COLO668 (cell line): ENCODE data around the gene ADAMTS17.

Experiments used
- DNase-seq: peaks from one replicate; lab custom pipeline; 2025; ENCODE audit not compliant: unreplicated experiment; lab: John Stamatoyannopoulos, UW

ADAMTS17 gene

GRCh38 chr15:100252779-100253417 lies 88.9 kb downstream of the ADAMTS17 start:
- DNase-seq, result no peak

DNA sequence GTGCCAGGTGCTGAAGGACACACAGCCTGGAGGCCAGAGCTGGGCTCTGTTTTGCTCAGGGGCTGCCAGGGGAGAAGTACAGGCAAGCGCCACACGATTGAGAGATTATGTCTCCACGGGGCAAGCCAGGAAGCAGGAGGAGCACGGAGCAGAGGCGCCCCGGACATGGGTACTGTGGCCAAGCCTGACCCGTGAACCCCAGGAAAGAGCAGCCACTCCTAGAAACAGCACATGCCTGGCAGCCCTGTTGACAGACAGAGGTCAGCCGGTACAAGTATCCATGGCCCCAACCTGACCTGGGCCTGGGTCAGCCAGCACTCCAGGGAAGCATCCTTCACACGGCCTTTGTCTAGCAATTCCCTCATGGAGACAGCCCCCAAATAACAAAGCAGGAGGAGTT lies 89.4 kb downstream of the ADAMTS17 start:
- no peak for DNase-seq

- no peak for DNase-seq
These were observed 91.5 kb downstream of the ADAMTS17 start for GRCh38 chr15:100250176-100250800.

- no peak for DNase-seq
These were observed 92.5 kb downstream of the ADAMTS17 start for GRCh38 chr15:100249096-100249815.

GRCh38 chr15:100248236-100248635 lies 93.5 kb downstream of the ADAMTS17 start:
- DNase-seq, result no peak

DNA sequence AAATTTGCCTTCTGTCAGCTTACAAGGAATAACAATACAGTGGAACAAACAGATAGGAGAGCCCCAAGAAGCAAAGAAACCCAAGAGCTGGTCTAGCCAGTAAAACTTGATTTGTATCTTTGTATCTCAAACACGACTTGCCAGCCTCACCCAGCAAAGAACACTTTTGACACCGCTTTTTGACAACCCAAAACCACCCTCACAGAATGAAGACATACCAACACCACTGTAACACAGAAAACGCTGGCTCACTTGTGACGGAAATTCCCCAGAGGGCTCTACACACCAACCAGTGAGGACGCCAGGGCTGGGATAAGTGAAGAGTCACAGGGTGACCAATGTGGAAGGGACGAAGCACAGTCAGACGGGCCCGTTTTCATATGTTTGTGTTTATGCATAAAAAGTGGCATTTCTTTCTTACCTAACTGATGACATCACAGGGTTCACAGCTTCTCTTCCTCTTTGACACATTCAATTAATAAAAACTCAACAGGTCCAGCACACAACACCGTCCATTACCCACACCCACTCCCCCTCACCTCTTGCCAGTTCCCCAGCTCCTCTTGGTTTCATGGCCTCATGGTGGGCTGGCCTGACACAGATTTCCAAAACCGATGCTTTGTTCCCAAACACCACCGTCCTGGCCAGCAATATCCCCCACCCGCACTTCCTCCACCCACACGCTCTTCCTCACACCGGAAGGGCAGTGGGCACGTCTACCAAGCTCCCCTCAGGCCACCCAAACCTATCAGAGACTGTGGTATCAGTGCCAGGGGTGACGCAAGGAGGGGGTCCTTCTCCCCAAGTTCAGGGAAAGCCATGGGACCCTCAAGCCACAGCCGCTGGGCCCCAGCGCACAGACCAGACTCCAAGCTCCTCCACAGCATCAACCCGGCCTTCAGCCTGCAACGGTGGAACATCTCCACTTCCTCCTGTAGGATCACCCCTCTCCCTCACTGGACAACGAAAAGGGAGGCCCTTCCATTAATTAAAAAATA lies 94.2 kb downstream of the ADAMTS17 start:
- no peak for DNase-seq

GRCh38 chr15:100245855-100246254 lies 95.9 kb downstream of the ADAMTS17 start:
- no peak for DNase-seq

GRCh38 chr15:100245487-100245820 lies 96.3 kb downstream of the ADAMTS17 start:
- DNase-seq, result no peak

GRCh38 chr15:100244796-100245486 lies 96.8 kb downstream of the ADAMTS17 start:
- DNase-seq, result no peak

GRCh38 chr15:100242989-100243388 lies 98.8 kb downstream of the ADAMTS17 start:
- DNase-seq, result no peak

- DNase-seq, result no peak
These were observed 99.9 kb downstream of the ADAMTS17 start for GRCh38 chr15:100241572-100242482.

DNA sequence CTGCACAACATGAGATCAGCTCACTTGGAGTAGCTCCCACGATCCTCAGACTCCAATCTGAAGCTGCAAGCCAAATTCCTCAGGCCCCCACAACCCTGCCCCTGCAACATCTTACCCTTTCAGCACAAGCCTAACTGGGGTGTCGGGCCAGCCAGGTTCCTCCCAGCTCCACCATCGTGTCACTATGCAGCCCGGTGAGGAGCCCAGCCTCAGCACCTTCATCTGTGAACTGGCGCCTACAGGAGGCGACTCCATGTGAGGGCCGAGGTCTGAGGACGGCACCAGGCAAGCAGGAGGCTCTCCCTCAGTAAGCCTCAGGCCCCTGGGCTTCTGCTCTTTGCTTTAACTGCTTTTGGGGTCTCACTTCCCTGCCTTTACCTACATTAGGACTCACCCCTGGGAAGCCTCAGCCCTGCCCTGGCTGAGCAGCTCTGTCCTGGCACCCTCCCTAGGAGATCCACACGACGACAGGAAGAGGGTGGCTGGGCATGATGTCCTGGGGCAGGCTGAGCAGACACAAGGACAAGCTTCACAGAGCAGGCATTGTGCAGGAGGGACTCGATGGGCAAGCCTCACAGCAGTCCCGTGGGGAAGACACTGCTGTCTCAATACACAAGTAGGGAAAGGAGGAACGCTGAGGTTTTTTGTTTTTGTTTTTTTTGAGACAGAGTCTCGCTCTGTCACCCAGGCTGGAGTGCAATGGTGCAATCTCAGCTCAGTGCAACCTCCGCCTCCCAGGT lies 104.6 kb downstream of the ADAMTS17 start:
- no peak for DNase-seq

DNA sequence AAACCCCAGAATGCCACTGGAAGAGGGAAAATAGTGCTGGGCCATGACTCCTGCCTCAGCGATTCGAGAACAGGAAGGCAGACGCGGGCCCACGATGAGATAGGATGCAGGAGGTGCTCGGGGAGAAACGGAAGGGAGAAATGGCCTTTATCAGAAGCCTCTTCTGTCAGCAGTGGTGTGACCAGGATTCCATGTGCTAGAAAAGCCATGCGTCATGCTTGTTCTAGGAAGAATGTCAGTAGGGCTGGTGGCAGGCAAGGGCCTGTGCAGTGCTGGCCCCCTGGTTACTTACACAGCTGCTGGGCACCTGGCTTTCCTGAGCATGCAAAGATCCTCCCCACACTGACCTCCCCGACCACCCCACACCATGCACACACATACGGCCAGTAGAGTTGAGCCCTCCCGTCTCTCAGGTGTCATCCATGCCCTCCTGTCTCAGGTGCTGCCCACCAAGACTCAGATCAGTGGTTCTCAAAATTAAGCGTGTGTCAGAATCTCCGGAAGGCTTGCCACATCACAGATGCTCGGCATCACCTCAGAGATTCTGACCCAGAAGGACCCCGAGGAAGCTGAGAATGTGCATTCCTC lies 106.7 kb downstream of the ADAMTS17 start:
- no peak for DNase-seq

DNA sequence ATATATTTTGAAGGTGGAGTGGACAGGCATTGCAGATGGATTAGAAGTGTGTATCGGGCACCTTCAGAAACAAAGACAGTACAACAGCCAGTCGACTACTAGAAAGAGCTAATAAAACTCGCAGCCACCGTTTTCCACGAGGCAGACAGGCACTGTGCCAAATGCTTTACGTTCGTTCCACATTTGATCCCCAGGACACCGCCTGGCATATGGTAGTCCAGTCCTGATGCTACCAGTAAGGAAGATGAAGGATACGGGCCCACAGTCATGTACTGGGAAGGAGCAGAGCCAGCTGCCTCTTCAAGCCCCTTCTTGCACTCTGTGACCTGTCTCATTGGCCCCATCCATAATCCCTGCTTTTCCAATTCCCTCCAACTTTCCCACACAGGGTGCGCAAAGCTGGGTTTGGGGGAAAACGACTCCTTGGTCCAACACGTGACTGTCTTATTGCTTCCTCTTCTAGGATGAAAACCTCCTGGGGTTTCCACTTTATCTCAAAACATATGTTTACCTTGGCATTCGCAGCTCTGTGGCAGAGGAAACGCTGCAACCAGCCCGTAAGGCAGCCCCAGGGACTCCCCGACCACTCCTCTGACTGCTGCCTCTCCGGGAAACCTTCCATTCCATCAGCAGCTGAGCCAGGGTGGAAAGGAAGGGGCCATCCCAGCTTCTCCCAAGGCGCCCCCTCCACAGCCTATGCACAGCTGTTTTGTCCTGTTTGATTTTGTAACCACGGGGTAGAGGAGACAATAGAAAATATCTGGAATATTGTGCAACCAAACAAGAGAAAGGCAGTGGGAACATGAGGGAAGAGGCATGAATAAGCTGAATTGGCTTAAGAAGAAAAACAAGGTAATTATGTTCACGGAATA lies 107.4 kb downstream of the ADAMTS17 start:
- DNase-seq, result no peak

GRCh38 chr15:100230784-100231183 lies 111.0 kb downstream of the ADAMTS17 start:
- DNase-seq, result no peak

DNA sequence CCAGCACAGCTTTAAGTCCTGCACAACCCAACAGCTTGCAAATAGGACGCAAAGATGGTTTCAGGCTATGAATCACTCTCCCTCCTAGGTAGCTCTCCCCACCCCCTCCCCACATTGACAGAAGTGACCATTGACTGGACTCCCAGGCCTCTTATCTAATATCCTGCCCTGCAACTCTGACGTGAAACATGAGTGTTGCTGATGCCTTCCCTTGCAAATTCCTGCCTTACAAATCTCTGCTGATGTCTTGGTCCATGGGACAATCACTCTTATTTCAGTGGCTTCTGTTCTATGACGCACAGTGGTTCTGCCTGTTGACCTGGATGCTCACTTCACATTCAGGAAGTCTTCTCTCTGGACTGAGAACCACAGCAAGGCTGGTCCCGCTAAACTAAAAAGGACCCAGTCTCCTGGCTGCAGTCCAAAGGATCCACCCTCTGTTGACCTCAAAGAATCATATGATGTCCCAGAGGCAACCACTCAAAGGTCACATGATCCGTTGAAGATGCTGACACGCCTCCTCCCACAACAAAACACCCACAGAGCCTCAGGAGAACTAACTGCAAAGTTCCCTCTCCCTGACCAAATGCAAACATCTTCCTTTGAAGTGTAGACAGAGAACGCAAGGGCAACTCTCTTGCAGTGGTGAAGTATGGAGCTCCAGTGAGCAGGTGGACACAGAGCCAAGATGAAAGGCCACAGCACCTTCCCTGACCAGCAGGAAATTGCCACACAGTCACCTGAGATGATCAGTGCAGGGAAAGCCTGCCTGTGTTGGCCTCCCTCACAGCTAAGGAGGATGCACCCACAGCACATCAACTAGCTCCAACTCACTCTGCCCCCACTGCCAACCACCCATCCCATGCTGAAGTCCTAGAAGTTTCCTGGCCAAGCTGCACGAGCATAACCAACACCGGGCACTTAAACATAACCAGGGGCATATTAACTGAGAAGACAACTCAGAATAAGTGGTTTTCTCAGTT lies 112.3 kb downstream of the ADAMTS17 start:
- DNase-seq, result no peak
